DOHH2 (cell line): ENCODE results near the gene RNF17.

Experiments used
- CTCF ChIP-seq: fragments of 200-600 bp; sonication (generic); IDR thresholded peaks from one replicate; pipeline ENCODE4 v1.5.1; 2014; ENCODE audit warnings: antibody characterized with exemption, mild to moderate bottlenecking, low read depth, low read length; ENCODE audit not compliant: poor library complexity, severe bottlenecking
- EZH2phosphoT487 ChIP-seq: fragments of 200-600 bp; sonication (generic); IDR thresholded peaks from 2 replicates; pipeline ENCODE4 v1.6.1; 2017; ENCODE audit warnings: borderline replicate concordance, mild to moderate bottlenecking, antibody characterized with exemption, low read length, moderate library complexity, mixed read lengths

GRCh38 chr13:24802074-24802473 lies 38.1 kb downstream of the RNF17 start:
- TF ChIP-seq CTCF (no peak), EZH2phosphoT487 (no peak)
